Measurements from ENCODE around the gene SLC13A5.
"Not testable (repeated sequence)": the region's sequence is repeated elsewhere in the genome, so short reads cannot be mapped to it uniquely, and the experiment has no call there.

Gene SLC13A5

DNA sequence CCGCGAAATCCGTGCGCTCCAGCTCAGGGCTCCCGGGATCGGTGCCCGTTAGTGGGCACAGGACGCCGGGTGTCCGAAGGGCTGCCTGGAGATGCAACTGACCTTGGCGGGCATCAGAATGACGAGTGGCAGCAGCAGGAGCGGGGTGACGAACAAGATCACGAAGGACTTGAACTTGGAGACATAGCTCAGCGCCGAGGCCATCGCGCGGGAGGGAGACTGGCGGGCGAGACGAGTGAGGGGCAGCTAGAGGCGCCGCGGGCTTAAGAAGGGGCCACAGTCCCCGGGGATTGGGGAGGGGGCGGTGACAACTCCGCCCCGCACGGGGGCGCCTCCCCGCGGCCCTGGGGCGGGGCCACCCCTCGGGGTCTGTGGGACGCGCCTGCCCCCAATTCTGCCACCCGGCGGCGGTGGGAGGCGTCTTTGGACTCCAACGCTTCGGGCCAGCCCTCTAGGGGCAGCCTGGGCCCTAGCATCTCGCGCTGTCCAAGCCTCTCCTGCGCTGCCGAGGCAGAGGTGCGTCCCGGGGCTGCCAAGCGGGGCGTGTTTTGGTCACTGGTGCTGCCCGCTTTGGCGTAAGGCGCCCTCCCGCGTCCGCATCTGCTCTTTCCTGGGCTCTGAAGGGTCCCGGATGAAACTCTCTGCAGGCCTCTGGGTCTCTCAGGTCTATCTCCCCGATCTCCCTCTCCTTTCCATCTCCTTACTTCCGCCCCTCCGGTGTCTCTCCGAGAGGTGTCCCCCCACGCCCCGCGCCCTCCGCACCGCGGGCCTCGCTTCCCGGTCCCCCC is at the start of gene SLC13A5:
TSS of gene SLC13A5 (minus strand) at position 240 of the 788 bp plus-strand sequence. CDS start at position 204, 36 bp downstream.
- DNase-seq, result peak; percentile 44

DNA sequence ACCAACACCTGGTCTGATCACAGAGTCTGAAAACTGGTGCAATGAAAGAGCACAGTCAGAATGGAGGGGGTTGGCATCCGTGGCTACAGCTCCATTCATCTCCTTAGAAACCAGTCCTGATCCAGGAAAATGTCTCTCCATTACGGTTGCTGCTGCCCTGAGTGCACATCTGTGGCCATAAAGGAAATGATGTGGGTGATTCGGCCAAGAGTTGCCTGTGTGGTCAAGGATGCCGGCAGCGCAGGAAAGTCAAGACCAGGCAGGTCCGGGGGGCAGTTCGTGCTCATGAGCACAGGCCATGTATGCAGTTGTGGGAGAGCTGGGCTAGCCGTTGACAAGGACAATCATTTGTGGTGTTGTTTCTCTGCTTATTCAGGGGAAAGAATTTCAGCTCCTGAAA is 48.6 kb upstream of the SLC13A5 start:
- DNase-seq, result no peak

DNA sequence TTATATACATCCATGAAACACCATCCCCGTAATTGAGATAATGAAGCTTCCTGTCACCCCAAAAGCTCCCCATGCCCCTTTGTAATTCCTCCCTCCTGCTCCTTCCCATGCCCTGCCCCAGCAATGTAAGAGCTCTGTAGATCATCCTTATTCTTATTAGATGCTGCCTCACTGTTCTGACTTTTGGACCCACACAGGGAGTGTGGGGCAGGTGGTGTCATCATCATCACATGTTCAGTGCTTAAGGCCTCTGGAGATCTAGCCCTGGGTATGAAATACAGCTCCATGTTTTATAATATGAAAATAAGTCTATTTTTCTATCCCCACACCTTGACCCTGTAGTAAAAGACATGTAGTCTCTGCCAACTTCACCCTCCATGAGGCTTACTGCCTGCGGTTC is 44.6 kb upstream of the SLC13A5 start:
- no peak for DNase-seq

DNA sequence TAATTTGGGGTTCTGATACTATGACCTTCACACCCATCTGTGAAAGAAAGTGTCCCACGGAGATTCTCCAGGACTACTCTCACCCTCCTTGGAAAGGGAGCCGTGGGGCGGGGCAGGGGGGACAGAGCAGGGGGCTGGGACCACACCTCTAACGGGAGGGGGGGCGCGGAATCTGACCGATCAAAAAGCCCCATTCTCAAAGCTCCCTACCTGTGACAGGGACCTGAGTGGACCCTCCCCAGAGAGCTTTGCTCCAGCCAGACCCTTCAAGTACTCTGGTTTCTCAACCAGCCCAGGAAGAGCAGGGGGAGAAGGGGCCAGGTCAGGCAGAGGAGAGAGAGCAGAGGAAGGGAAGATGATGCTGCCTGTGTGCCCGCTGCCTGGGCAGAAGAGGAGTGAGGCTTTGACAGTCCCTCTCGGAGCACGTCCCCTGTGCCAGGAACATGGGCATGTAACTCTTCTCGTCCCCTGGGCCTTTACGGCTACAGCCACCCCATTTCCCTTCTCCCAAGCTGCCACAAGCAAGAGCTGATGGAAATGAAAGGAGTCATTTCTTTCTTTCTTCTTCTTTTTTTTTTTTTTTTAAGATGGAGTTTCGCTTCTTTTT is 43.4 kb upstream of the SLC13A5 start:
- no peak for DNase-seq

DNA sequence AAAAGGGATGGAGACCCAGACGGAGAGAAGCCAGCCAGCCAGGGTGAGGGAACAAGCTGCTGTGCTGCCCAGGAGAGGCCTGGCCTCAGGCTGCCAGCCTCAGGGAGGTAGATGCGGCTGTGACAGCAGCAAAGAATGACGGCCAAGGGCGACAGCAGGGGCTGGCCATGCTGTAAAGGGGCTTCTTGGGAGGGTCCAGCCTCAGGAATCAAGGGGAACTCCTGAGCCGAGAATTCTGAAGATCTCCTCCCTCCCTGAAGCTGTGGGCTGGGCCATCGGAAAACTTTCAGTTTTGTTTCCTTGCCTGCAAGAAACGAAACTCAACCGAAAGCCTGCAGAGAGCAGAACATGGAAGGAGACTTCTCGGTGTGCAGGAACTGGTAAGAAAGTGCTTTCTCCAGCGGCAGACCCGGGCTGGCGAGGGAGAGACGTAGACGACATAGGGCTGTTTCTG is 42.6 kb upstream of the SLC13A5 start, which contains the start of gene XAF1:
TSS of gene XAF1 (plus strand) at position 316 of the 454 bp plus-strand sequence. CDS start at position 349, 33 bp downstream.
- DNase-seq, result peak; percentile 69

DNA sequence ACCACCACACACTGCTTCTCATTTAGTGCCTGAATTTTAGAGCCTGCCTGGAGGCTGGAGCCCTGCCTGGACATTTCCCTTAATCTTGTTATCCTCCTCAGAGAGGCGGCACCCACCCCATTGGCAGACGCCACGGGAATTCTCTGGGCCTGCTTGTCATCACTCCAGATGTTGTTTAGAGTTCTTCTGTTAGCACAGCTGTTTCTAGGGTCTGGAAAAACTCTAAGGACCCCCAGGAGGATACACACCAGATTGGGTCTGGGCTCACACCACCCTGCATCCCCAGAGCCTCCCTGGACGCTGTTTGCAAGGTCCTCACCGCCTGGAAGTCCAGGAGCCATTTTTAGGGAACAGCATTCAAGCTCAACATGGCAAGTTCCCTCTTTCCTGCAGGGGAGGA is 42.1 kb upstream of the SLC13A5 start:
- DNase-seq, result no peak

DNA sequence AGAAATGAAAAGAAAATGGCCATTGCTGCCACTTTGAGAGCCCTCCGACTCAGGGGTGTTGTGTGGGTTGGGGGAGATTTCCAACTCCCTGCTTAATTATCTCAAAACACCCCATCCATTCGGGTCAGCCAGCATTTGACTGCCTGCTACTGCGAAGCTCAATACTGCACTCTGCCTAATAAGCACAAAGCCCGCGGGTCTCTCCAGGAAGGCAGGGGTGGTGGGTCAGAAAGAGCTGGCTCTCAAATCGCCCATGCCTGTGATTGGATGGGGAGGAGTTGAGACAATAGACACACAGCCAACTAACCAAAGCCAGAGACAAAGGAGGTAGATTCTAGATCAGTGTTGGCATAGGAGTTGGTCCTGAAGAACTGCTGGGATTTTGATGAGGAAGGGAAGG is 40.4 kb upstream of the SLC13A5 start:
- no peak for DNase-seq

DNA sequence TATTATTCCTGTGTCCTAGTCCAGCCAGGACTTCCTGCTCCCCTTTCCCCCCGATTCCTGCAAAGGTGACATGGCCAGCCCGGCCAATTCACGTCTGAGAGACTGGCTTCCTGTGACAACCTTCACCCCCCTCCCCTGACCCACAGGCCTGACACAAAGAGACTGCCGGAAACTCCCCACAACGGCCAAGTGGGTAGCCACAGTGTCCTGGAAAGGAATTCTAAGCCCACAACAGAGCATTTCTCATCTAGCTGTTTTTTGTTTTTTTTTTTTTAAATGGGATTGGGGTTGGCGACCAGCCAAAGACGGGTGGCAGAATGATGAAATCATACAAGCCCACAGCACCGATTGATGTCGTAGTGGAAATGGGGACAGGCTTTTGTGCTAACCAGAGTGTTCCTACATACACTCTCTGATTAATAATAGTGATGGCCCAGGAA is 39.9 kb upstream of the SLC13A5 start:
- no peak for DNase-seq

DNA sequence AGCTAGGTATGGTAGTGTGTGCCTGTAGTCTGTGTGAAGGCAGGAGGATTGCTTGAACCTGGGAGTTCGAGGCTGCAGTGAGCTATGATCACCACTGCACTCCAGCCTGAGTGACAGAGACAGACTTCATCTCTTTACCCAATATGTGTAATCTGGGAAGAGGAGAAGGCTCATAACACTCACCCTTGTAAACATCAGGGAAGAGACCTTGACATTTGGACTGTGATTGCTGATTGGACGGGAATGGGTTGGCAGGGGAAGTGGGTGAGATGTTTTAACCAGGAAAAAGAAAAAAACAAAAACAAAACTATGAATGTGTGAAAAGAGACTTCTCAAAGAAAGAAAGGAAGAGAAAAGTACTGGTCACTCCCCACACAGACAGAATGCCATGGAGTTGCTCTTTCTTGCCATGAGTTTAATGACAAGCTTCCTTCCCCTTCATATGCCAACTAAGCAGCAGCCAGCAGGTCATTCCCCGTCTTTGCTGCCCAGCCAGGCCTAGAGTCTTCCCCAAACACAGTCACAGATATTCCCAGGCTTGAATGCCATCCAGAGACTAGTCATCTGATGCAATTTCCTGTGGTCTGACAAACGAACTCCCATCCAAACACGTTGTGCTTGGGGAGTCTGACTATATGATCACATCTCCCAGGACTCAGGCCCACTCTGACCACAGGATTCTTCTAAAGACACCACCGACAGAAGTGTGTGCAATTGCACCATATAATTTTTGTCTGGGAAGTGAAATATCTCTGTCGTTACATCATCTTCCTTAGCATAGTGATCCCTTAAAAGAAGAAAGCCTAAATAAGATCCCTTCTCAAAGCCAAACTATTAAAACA is 39.1 kb upstream of the SLC13A5 start:
- DNase-seq, result no peak

DNA sequence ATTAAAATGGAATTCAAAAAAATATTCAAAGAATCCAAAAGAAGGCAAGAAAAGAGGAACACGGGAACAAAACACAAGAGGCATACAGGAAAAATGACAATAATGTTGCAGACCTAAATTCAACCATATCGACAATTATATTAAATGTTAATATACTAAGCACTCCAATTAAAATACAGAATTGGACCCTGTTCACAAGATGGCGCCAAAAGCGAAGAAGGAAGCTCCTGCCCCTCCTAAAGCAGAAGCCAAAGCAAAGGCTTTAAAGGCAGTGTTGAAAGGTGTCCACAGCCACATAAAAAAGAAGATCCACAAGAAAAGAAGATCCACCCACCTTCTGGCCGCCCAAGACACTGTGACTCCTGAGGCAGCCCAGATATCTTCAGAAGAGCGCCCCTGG is 36.4 kb upstream of the SLC13A5 start:
- no peak for DNase-seq

DNA sequence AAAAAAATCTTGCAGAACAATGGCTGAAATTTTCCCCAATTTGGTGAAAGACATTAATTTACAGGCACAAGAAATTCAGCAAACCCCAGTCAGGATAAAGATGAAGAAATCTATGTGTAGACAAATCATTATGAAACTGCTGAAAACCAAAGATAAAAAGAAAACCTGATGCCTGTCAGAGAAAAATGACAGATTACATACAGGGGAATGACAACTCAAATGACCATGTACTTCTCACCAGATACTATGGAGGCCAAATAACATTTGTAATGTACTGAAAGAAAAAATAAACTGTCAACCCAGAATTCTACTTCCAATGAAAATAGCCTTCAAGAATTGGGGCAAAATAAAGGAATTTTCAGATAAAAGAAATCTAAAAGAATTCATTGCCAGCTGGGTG is 35.4 kb upstream of the SLC13A5 start:
- DNase-seq, result no peak

DNA sequence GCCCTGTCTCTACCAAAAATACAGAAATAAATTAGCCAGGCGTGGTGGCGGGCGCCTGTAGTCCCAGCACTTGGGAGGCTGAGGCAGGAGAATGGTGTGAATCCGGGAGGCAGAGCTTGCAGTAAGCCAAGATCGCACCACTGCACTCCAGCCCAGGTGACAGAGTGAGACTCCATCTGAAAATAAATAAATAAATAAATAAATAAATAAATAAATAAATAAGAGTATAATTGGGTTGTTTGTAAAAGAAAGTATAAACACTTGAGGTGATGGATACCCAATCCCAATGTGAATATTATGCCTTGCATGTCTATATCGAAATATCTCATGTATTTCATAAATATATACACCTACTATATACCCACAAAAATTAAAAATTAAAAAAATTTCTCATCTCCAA is 33.5 kb upstream of the SLC13A5 start:
- not testable (repeated sequence) for DNase-seq

DNA sequence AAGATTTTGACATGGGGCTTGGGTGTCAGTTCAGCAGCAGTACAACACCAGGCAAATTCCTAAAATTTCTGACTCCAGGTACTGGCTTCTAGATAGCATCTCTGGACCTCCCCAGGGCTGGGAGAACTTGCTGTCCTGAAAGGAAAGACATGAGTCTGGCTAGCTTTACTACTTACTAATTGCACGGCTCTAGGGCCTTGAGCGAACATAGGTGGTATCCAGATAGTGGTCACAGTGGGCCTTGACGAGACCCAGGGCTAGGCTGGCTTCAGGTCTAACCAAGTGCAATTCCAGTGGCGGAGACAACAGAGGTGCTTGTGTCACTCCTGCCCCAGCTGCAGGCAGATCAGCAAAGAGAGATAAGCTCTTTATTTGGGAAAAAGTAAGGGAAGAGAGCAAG is 16.4 kb upstream of the SLC13A5 start:
- no peak for DNase-seq

DNA sequence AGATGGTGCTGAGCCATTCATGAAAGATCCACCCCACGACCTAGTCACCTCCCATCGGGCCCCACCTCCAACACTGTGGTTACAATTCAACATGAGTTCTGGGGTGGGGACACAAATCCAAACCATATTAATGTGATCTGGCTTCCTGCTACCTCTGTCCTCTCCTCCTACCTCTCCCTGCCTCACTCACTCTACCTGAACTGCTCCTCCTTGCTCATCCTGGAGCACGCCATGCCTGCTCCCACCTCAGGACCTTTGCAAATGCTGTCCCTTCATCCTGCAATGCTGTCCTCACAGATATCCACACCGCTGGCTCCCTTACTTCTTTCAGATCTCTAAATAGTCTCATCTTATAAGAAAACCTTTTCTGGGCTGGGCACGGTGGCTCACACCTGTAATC is 10.8 kb upstream of the SLC13A5 start:
- no peak for DNase-seq

DNA sequence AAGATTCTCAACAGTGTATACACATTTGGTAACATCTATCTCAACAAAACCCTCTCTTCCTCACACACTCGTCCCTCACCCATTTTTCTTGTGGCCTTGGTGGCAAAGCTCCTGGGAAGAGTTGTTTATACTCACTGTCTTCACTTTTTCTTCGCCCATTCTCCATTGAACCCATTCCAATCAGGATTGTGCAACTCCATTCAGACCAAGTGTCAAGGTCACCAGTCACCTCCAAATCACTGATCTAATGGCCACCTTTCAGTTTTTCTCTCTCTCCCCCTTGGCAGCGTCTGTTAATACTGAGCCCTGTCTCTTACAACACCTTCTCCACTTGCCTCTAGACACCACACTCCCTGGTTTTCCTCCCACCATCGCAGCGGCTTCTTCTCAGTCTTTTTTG is 8.6 kb upstream of the SLC13A5 start:
- no peak for DNase-seq

DNA sequence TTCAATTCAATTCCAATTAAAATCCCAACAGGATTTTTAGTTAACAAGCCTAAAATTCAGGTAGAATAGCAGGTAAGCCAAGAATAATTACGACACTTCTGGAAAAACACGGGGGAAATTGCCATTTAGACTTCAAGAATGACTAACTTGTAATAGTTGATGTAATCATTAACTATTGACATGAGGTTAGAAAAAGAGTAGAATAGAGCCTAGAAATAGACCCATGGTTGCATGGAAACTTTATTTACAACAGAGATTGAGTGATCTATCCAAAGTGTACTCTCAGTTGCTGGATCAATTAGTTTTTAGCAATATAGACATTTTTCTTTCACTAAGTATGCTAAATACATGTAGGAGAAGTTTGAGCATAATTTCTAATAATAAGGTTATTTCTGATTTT is 3.6 kb upstream of the SLC13A5 start:
- no peak for DNase-seq

DNA sequence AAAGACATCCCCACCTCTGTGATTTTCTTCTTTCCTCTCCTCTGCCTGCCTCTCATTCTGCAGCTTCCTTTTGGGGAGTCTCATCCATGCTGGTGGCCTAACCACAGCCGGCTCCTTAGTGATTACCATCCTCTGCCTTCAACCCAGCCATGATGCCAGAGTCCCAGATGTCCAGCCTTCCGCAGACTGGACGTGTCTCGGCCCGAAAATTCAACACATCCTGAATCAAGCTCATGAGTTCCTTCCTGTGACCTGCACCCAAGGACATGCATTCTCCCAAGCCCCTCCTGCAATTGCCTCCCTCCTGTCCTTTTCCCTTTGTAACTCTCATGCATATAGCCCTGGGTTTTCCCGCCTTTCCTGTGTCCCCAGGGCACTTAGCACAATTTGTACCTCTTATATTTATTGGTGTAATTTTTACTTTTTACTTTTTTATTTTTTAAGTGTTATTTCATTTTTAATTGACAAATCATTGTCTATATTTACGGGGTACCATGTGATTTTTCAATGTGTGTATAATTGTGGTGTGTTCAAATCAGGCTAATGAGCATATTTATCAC is 1.2 kb upstream of the SLC13A5 start:
- DNase-seq, result no peak

DNA sequence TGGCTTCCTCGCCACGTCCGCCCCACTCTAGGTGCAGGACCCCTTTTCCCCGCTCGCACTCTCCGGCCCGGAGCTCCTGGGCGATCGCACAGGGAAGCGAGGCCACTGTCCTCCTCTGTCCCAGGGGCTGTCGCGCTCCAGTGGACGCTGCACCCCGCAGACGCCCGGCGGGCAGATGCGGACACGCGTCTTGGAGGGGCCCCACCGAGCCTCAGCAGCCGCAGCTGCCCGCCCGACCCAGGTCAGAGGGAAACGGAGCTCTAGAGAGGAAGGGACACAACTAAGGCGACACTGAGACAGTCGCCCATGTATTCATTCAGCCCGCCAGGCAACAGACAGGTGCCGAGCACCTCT is 726 bp upstream of the SLC13A5 start:
- no peak for DNase-seq

DNA sequence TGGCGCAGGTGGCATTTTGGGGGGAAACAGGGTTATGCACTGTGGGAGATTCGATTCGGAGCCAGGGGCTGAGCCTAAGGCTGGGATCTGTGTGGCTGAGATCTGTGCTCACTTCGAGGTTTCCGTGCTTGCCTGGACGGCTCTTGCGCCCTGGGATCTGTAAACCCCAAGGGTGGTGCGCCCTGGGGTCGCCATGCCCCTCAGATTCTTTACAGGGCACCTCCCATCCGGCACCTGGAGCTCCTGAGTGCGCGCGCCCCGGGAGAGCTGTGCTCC is 377 bp downstream of the SLC13A5 start:
- no peak for DNase-seq

DNA sequence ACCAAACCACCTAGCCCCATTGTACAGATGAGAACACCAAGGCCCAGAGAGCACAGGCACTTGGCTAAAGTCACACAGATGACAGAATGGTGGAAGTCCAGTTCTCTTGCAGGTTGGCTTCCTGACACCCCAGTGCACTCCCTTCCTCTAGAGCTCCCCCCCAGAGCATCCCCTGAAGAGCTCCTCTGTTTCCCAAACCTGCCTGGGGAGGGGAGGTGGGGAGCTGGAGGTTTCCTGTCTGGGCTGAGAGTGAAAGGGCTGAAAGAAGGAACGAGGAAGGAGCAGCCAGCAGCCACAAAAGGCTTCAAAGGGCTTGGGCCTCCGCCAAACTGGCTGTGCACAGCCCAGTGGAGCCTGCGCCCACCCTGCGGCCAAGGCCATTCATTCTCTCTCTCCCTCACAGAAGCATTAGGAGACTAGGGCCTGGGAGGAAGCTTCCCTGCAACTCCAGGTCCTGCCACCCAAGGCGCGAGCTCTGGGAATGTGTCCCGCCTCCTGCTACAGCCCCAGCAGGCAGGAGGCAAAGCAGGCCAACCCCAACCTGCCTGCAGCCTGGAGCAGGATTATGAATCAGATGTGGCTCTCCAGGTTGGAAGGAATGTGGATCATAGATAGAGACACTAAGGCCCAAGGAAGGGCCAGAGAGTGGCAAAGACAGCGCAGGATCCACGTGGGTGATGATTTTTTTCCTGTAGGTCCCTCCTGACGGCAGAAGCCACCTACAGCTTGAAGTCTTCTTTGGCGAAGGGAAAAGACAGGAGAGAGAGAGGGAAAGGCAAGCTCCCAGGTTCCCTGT is 913 bp downstream of the SLC13A5 start:
- no peak for DNase-seq

DNA sequence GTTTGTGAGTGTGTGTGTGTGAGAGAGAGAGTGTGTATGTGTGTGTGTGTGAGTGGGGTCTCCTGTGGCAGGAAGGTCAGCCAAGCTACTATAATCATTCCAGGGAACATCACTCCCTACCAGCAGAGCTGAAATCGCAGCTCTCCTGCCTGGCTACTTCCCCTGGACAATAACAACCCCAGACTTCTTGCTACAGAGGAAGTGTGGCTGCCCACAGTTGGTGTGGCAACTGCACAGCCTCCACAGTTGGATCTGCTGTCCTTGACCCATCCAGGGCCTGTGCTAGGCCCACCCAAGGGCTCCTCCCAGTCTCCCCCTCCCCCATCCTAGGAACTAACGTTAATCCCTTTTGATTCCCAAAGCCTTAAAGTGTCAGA is 1.5 kb downstream of the SLC13A5 start:
- DNase-seq, result no peak

DNA sequence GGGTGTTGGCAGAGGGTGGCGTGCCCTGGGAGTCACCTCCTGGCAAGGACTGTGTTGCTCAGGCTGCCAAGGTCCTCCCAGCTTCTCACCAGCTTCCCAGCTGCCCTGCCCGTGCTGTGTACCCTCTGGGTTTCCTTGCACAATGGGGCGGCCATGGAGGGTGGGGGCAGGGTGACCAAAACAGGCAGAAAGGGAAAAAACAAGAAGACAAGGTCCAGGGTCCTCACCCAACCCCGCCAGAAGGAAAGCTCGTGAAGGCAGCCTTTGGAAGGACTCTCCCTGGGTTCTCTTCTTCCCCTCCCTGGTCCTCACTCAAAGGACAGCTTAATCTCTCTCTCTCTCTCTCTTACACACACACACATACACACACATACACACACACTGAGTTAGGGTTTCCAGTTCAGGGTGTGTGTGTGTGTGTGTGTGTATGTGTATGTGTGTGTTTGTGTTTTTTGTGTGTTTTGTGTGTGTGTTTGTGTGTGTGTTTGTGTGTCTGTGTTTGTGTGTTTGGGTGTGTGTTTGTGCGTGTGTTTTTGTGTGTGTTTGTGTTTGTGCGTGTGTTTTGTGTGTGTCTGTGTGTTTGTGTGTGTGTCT is 2.0 kb downstream of the SLC13A5 start:
- DNase-seq, result no peak

Measured in RPMI8226 (cell line).